DND-41 (cell line): ENCODE data around the gene FGG.

ENCODE experiments used
- EZH2 ChIP-seq: IDR thresholded peaks from 3 replicates; pipeline ENCODE4 v1.6.1; 2012; ENCODE audit warnings: borderline replicate concordance, low read depth, mild to moderate bottlenecking, moderate library complexity, low read length, inconsistent platforms; ENCODE audit not compliant: severe bottlenecking
- TF ChIP-seq, protein P1 (sequence below): IDR thresholded peaks from 2 replicates; pipeline ENCODE4 v1.5.1; 2012; ENCODE audit warnings: borderline replicate concordance, low read length, moderate library complexity, mild to moderate bottlenecking; ENCODE audit not compliant: poor library complexity, severe bottlenecking; ENCODE audit errors: extremely low read depth

DNA sequence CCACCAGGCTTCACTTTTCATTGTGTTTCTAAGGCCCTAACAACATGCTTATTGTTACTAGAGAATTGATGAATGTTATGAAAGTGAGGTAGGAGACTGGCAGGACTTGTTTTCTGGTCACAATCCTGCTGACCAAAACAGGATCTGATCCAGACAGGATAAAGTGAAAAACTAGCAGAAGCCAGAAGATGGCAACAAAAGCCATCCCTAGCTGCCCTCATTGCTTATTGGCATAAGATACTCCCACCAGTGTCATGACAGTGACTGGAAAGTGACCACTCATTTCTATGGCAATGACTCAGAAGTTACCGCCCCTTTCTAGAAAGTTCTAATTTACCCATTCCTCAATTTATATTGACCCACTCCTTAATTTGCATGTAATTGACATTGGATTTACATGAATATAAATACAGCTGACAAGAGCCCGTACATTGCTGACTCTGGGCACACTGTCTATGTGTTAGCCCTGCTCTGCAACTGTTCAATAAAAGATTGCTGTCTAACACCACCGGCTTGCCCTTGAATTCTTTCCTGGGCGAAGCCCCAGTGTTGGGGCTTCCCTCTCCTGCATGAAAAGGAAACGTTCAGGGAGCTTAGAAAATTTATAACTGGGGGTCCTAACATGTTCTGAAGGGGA, 30.0 kb upstream of the FGG start:
- TF ChIP-seq, protein P1, sequence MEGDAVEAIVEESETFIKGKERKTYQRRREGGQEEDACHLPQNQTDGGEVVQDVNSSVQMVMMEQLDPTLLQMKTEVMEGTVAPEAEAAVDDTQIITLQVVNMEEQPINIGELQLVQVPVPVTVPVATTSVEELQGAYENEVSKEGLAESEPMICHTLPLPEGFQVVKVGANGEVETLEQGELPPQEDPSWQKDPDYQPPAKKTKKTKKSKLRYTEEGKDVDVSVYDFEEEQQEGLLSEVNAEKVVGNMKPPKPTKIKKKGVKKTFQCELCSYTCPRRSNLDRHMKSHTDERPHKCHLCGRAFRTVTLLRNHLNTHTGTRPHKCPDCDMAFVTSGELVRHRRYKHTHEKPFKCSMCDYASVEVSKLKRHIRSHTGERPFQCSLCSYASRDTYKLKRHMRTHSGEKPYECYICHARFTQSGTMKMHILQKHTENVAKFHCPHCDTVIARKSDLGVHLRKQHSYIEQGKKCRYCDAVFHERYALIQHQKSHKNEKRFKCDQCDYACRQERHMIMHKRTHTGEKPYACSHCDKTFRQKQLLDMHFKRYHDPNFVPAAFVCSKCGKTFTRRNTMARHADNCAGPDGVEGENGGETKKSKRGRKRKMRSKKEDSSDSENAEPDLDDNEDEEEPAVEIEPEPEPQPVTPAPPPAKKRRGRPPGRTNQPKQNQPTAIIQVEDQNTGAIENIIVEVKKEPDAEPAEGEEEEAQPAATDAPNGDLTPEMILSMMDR: no peak
- TF ChIP-seq EZH2: no peak
